ENCODE data around the gene KRT4. TPM values are rescaled to one million over a fixed set of nuclear protein-coding genes. Genes with fewer than 3 reads are reported as not detected.

KRT4 gene
- total RNA-seq, 1 donor from 2014 or later, result 1,276 TPM

GRCh38 chr12:52782502-52782901, 31.4 kb downstream of the KRT4 start:
- H3K9me3 Mint-ChIP-seq, result peaks cover 4% of the 10 kb centered on the region
- H3K27me3 Mint-ChIP-seq, result peaks cover 43% of the 10 kb centered on the region
- H3K4me3 Mint-ChIP-seq, result no peak overlapping the region
- TF ChIP-seq CTCF (conservative IDR thresholded peaks at IDR 0.05), result no peak
- H3K4me1 Mint-ChIP-seq (ENCODE audit: unreplicated experiment), result no peaks in the 10 kb centered on the region
- no peak for DNase-seq (ENCODE audit: extremely low spot score, unreplicated experiment)
- no peak overlapping the region for H3K27ac Mint-ChIP-seq
- no peaks in the 10 kb centered on the region for H3K36me3 Mint-ChIP-seq

GRCh38 chr12:52781399-52782082, 32.4 kb downstream of the KRT4 start:
- DNase-seq (ENCODE audit: extremely low spot score, unreplicated experiment), result no peak
- Mint-ChIP-seq H3K4me3 (no peak overlapping the region), H3K27ac (no peak overlapping the region), H3K36me3 (no peaks in the 10 kb centered on the region), H3K27me3 (peaks cover 44% of the 10 kb centered on the region), H3K9me3 (peaks cover 4% of the 10 kb centered on the region), H3K4me1 (ENCODE audit: unreplicated experiment) (no peaks in the 10 kb centered on the region)
- no peak for TF ChIP-seq CTCF (conservative IDR thresholded peaks at IDR 0.05)

GRCh38 chr12:52779914-52780313, 34.0 kb downstream of the KRT4 start:
- Mint-ChIP-seq H3K4me1 (ENCODE audit: unreplicated experiment) (no peaks in the 10 kb centered on the region), H3K36me3 (no peaks in the 10 kb centered on the region), H3K27me3 (peaks cover 48% of the 10 kb centered on the region), H3K4me3 (no peak overlapping the region), H3K9me3 (no peaks in the 10 kb centered on the region), H3K27ac (no peak overlapping the region)
- no peak for DNase-seq (ENCODE audit: extremely low spot score, unreplicated experiment)
- TF ChIP-seq CTCF (conservative IDR thresholded peaks at IDR 0.05), result no peak

- DNase-seq (ENCODE audit: extremely low spot score, unreplicated experiment), result no peak
- H3K4me1 Mint-ChIP-seq (ENCODE audit: unreplicated experiment), result no peaks in the 10 kb centered on the region
- no peak overlapping the region for H3K4me3 Mint-ChIP-seq
- no peak for TF ChIP-seq CTCF (conservative IDR thresholded peaks at IDR 0.05)
- no peaks in the 10 kb centered on the region for H3K9me3 Mint-ChIP-seq
- no peaks in the 10 kb centered on the region for H3K36me3 Mint-ChIP-seq
- peaks cover 46% of the 10 kb centered on the region for H3K27me3 Mint-ChIP-seq
- no peak overlapping the region for H3K27ac Mint-ChIP-seq
Measured at GRCh38 chr12:52778833-52779232, 35.1 kb downstream of the KRT4 start.

- no peak for DNase-seq (ENCODE audit: extremely low spot score, unreplicated experiment)
- Mint-ChIP-seq H3K9me3 (no peaks in the 10 kb centered on the region), H3K4me1 (ENCODE audit: unreplicated experiment) (no peaks in the 10 kb centered on the region), H3K4me3 (no peak overlapping the region), H3K27ac (no peak overlapping the region), H3K36me3 (no peaks in the 10 kb centered on the region), H3K27me3 (peaks cover 56% of the 10 kb centered on the region)
- no peak for TF ChIP-seq CTCF (conservative IDR thresholded peaks at IDR 0.05)
Measured at GRCh38 chr12:52777566-52777965, 36.4 kb downstream of the KRT4 start.
